Stimulated activated naive CD8-positive, alpha-beta T cell treated with anti-CD3 and anti-CD28 coated beads, Interleukin-15, Interleukin-2, amounts not matched to agents 100 U/mL and 50 U/mL, for 24 hours (primary cell): ENCODE measurements around the gene GORAB.

ENCODE experiments used
- ATAC-seq: fragments of 150-1000 bp; cut with Tn5 transposase; one replicate; pipeline ENCODE4 v1.10.0; 2021
- DNase-seq: peaks from one replicate; pipeline ENCODE4 v3.0.0; 2021

GORAB gene

GRCh38 chr1:170531758-170532657 is at the start of gene GORAB:
TSS of gene GORAB (plus strand) at chr1:170532166. CDS start at chr1:170532224, 58 bp downstream.
- ATAC-seq: peak; percentile 99
- peak; percentile 87 for DNase-seq

- DNase-seq (no peak), ATAC-seq (no peak)
Measured at GRCh38 chr1:170483051-170483450, 48.9 kb upstream of the GORAB start.

- DNase-seq (no peak), ATAC-seq (no peak)
Measured at GRCh38 chr1:170487503-170487902, 44.5 kb upstream of the GORAB start.

- DNase-seq (no peak), ATAC-seq (no peak)
Measured at GRCh38 chr1:170491291-170491690, 40.7 kb upstream of the GORAB start.

GRCh38 chr1:170494369-170494768 is 37.6 kb upstream of the GORAB start:
- ATAC-seq: no peak
- no peak for DNase-seq

GRCh38 chr1:170495006-170495405 is 37.0 kb upstream of the GORAB start:
- ATAC-seq: no peak
- no peak for DNase-seq

- ATAC-seq: no peak
- no peak for DNase-seq
Measured at GRCh38 chr1:170498876-170499275, 33.1 kb upstream of the GORAB start.

- no peak for DNase-seq
- no peak for ATAC-seq
Measured at GRCh38 chr1:170503665-170504064, 28.3 kb upstream of the GORAB start.

- no peak for DNase-seq
Measured at GRCh38 chr1:170510163-170510562, 21.8 kb upstream of the GORAB start.

GRCh38 chr1:170511038-170511437 is 20.9 kb upstream of the GORAB start:
- ATAC-seq: no peak
- no peak for DNase-seq

More at GRCh38 chr1:170510163-170510562, 21.8 kb upstream of the GORAB start:
- ATAC-seq: no peak

GRCh38 chr1:170513138-170513537 is 18.8 kb upstream of the GORAB start:
- DNase-seq: no peak
- no peak for ATAC-seq

GRCh38 chr1:170518185-170518834 is 13.7 kb upstream of the GORAB start:
- DNase-seq (no peak), ATAC-seq (no peak)

GRCh38 chr1:170518965-170519364 is 13.0 kb upstream of the GORAB start:
- DNase-seq (no peak), ATAC-seq (no peak)

GRCh38 chr1:170520601-170521000 is 11.4 kb upstream of the GORAB start:
- no peak for ATAC-seq
- no peak for DNase-seq

GRCh38 chr1:170521818-170522217 is 10.1 kb upstream of the GORAB start:
- ATAC-seq (no peak), DNase-seq (no peak)

- DNase-seq (peak; percentile 12), ATAC-seq (no peak)
Measured at GRCh38 chr1:170530972-170531757, 801 bp upstream of the GORAB start.

- no peak for ATAC-seq
Measured at GRCh38 chr1:170533298-170533697, 1.3 kb downstream of the GORAB start.

GRCh38 chr1:170534626-170535147 is 2.7 kb downstream of the GORAB start:
- no peak for ATAC-seq

More at GRCh38 chr1:170533298-170533697, 1.3 kb downstream of the GORAB start:
- DNase-seq: no peak

GRCh38 chr1:170535418-170535817 is 3.5 kb downstream of the GORAB start:
- DNase-seq (no peak), ATAC-seq (no peak)

More at GRCh38 chr1:170534626-170535147, 2.7 kb downstream of the GORAB start:
- DNase-seq: no peak

- no peak for ATAC-seq
Measured at GRCh38 chr1:170536924-170537551, 5.1 kb downstream of the GORAB start.

GRCh38 chr1:170537798-170538503 is 6.0 kb downstream of the GORAB start:
- no peak for DNase-seq

More at GRCh38 chr1:170536924-170537551, 5.1 kb downstream of the GORAB start:
- no peak for DNase-seq

More at GRCh38 chr1:170537798-170538503, 6.0 kb downstream of the GORAB start:
- ATAC-seq: no peak
